CD4-positive, alpha-beta T cell (primary cell): ENCODE measurements around the gene RSRC1. TPM values are rescaled to one million over a fixed set of nuclear protein-coding genes. Genes with fewer than 3 reads are reported as not detected.

Experiments used
- ATAC-seq: fragments of 200-7000 bp; cut with Tn5 transposase; one replicate; pipeline ENCODE4 v1.10.0; 2022; ENCODE audit warnings: mild to moderate bottlenecking; ENCODE audit not compliant: poor library complexity
- CTCF ChIA-PET: fragments of 350-600 bp; sonication (Branson Sonifier 250); formaldehyde crosslinking; loops from one replicate; lab custom pipeline; 2021; ENCODE audit warnings: antibody characterized with exemption, inconsistent platforms; lab: Charles Lee
- POLR2A ChIA-PET: fragments of 350-600 bp; sonication (Branson Sonifier 250); formaldehyde crosslinking; loops from one replicate; lab custom pipeline; 2021; ENCODE audit warnings: antibody characterized with exemption, inconsistent platforms; lab: Charles Lee
- DNase-seq, 14 experiments: peaks; one replicate each; pipeline ENCODE4 v3.0.0-alpha.2; 2013 to 2020; ENCODE audit warnings: mixed read lengths in 2 of 14
- H3K27ac ChIP-seq, 2 donors: one replicate each; pipeline versions ENCODE4 v1.5.1 to v1.7.0; 2013; ENCODE audit warnings: low read length in 2 of 2, low read depth in 1 of 2, mild to moderate bottlenecking in 1 of 2
- H3K27me3 ChIP-seq, 2 experiments: 1 replicate in 1 of 2; 2 replicates in 1 of 2; pipeline versions ENCODE4 v1.6.1 to v1.7.0; 2013; ENCODE audit warnings: low read length in 2 of 2, control low read depth in 1 of 2, mild to moderate bottlenecking in 1 of 2, moderate library complexity in 1 of 2; ENCODE audit not compliant: insufficient read depth in 2 of 2, control insufficient read depth in 1 of 2
- H3K36me3 ChIP-seq: one replicate; pipeline ENCODE4 v1.6.1; 2013; ENCODE audit warnings: low read length, control low read depth; ENCODE audit not compliant: insufficient read depth
- H3K4me1 ChIP-seq: one replicate; pipeline ENCODE4 v1.6.1; 2013; ENCODE audit warnings: low read length, control low read depth; ENCODE audit not compliant: insufficient read depth
- H3K4me3 ChIP-seq: one replicate; pipeline ENCODE4 v1.5.1; 2013; ENCODE audit warnings: mild to moderate bottlenecking, low read length, moderate library complexity
- H3K9me3 ChIP-seq, 2 experiments: 1 replicate in 1 of 2; 2 replicates in 1 of 2; pipeline versions ENCODE4 v1.6.1 to v1.7.0; 2013; ENCODE audit warnings: low read length in 2 of 2, mild to moderate bottlenecking in 2 of 2, control low read depth in 1 of 2, moderate library complexity in 1 of 2; ENCODE audit not compliant: control insufficient read depth in 1 of 2, insufficient read depth in 1 of 2
- H3K27ac Mint-ChIP-seq: one replicate; pipeline ENCODE4 v1.8.0; 2020; ENCODE audit warnings: mixed read lengths
- H3K27me3 Mint-ChIP-seq: one replicate; pipeline ENCODE4 v1.8.0; 2021; ENCODE audit warnings: mixed read lengths
- H3K36me3 Mint-ChIP-seq: one replicate; pipeline ENCODE4 v1.8.0; 2021; ENCODE audit warnings: low read depth, mixed read lengths
- H3K4me1 Mint-ChIP-seq: one replicate; pipeline ENCODE4 v1.8.0; 2021; ENCODE audit warnings: low read depth, mixed read lengths
- H3K4me3 Mint-ChIP-seq: one replicate; pipeline ENCODE4 v1.8.0; 2020; ENCODE audit warnings: mild to moderate bottlenecking, mixed read lengths
- H3K9me3 Mint-ChIP-seq: one replicate; pipeline ENCODE4 v1.8.0; 2020; ENCODE audit warnings: mixed read lengths
- CTCF ChIP-seq: fragments of 200-600 bp; IDR thresholded peaks from one replicate; pipeline ENCODE4 v1.8.0; 2022; ENCODE audit warnings: antibody characterized with exemption, mild to moderate bottlenecking
- intact Hi-C, 2 experiments: fragments of 100-400 bp; cut with DNase I in 1 of 2; cut with micrococcal nuclease in 1 of 2; formaldehyde crosslinking; loops; one replicate each; pipeline versions ENCODE4 v1.15.1 to v1.9.0; 2023 to 2025; cut with DNase I, micrococcal nuclease
- total RNA-seq, 174 experiments: library from RNA in 2 of 174; stranded (reverse) in 2 of 174; gene quantifications; one replicate each; pipeline ENCODE4 v1.2.3 and lab custom pipeline; 2021 to 2026

The RSRC1 gene
- total RNA-seq, 2 experiments from 2014 or later, result 22.3 to 24.6 TPM

- peak overlapping the region; percentile 57 for H3K27ac Mint-ChIP-seq
- peaks cover 6% of the 10 kb centered on the region for H3K36me3 Mint-ChIP-seq
- peaks cover 82 to 99% of the 10 kb centered on the region in 2 experiments for H3K27me3 ChIP-seq
- peaks cover 100% of the 10 kb centered on the region for H3K27me3 Mint-ChIP-seq
- H3K36me3 ChIP-seq, result no peaks in the 10 kb centered on the region
- POLR2A ChIA-PET, result interaction anchor here (1.6 to 2.0 kb wide), 2 partner anchors 10 to 12 kb away, joined by 6 to 7 read pairs; partner anchors contain the start of gene RSRC1
- peak overlapping the region; percentile 91 for H3K4me3 Mint-ChIP-seq
- peaks cover 32% of the 10 kb centered on the region for H3K4me1 Mint-ChIP-seq
- CTCF ChIA-PET, result no interaction called here
- intact Hi-C loops, result loop anchor here in 1 of 2 experiments (10.0 kb wide), 1 partner anchor 1293 kb away; no protein-coding TSS in a partner anchor
- peaks cover 23 to 40% of the 10 kb centered on the region in 2 experiments for H3K9me3 ChIP-seq
- TF ChIP-seq CTCF, result no peak
- peak overlapping the region; percentile 61 for H3K4me3 ChIP-seq
- no peak for DNase-seq
- H3K27ac ChIP-seq, result no peak overlapping the region
- ATAC-seq, result no peak
- peaks cover 14% of the 10 kb centered on the region for H3K9me3 Mint-ChIP-seq
- peaks cover 33% of the 10 kb centered on the region for H3K4me1 ChIP-seq
These were observed 11.6 kb upstream of the RSRC1 start for GRCh38 chr3:158098309-158098639.

GRCh38 chr3:158098834-158099424 is 11.0 kb upstream of the RSRC1 start:
- Histone ChIP-seq H3K9me3 (peaks cover 26 to 44% of the 10 kb centered on the region in 2 experiments), H3K4me3 (no peak overlapping the region), H3K27ac (no peak overlapping the region), H3K27me3 (peaks cover 87 to 99% of the 10 kb centered on the region in 2 experiments), H3K36me3 (no peaks in the 10 kb centered on the region), H3K4me1 (peaks cover 40% of the 10 kb centered on the region)
- H3K27ac Mint-ChIP-seq, result peak overlapping the region; percentile 57
- DNase-seq (no peak), ATAC-seq (no peak)
- peaks cover 36% of the 10 kb centered on the region for H3K4me1 Mint-ChIP-seq
- TF ChIP-seq CTCF, result no peak
- intact Hi-C loops, result loop anchor here in 1 of 2 experiments (10.0 kb wide), 1 partner anchor 1294 kb away; no protein-coding TSS in a partner anchor
- ChIA-PET POLR2A (interaction anchor here (1.6 to 2.0 kb wide), 2 partner anchors 10 to 11 kb away, joined by 6 to 7 read pairs; partner anchors contain the start of gene RSRC1), CTCF (no interaction called here)
- peaks cover 100% of the 10 kb centered on the region for H3K27me3 Mint-ChIP-seq
- H3K36me3 Mint-ChIP-seq, result peaks cover 6% of the 10 kb centered on the region
- H3K4me3 Mint-ChIP-seq, result peak overlapping the region; percentile 20
- H3K9me3 Mint-ChIP-seq, result peaks cover 14% of the 10 kb centered on the region

GRCh38 chr3:158100681-158101080 is 9.2 kb upstream of the RSRC1 start:
- Mint-ChIP-seq H3K4me1 (peaks cover 42% of the 10 kb centered on the region), H3K4me3 (no peak overlapping the region), H3K9me3 (peaks cover 11% of the 10 kb centered on the region), H3K27ac (no peak overlapping the region), H3K27me3 (peaks cover 98% of the 10 kb centered on the region), H3K36me3 (peaks cover 6% of the 10 kb centered on the region)
- ChIA-PET CTCF (interaction anchor here (1.0 to 1.1 kb wide), 2 partner anchors 8 to 16 kb away, joined by 3 read pairs; no protein-coding TSS in a partner anchor), POLR2A (interaction anchor here (1.5 kb wide), 1 partner anchor 9 kb away, joined by 10 read pairs; the partner anchor contains the start of gene RSRC1)
- intact Hi-C loops, result no loop called here
- DNase-seq (no peak), ATAC-seq (no peak)
- TF ChIP-seq CTCF, result no peak
- H3K36me3 ChIP-seq, result no peaks in the 10 kb centered on the region
- peaks cover 82 to 99% of the 10 kb centered on the region in 2 experiments for H3K27me3 ChIP-seq
- H3K4me1 ChIP-seq, result peaks cover 41% of the 10 kb centered on the region
- H3K4me3 ChIP-seq, result no peak overlapping the region
- peaks cover 29 to 35% of the 10 kb centered on the region in 2 experiments for H3K9me3 ChIP-seq
- H3K27ac ChIP-seq, result no peak overlapping the region
